ENCODE measurements around the gene CX3CL1.
"Not testable (repeated sequence)": the region's sequence is repeated elsewhere in the genome, so short reads cannot be mapped to it uniquely, and the experiment has no call there.

The CX3CL1 gene

DNA sequence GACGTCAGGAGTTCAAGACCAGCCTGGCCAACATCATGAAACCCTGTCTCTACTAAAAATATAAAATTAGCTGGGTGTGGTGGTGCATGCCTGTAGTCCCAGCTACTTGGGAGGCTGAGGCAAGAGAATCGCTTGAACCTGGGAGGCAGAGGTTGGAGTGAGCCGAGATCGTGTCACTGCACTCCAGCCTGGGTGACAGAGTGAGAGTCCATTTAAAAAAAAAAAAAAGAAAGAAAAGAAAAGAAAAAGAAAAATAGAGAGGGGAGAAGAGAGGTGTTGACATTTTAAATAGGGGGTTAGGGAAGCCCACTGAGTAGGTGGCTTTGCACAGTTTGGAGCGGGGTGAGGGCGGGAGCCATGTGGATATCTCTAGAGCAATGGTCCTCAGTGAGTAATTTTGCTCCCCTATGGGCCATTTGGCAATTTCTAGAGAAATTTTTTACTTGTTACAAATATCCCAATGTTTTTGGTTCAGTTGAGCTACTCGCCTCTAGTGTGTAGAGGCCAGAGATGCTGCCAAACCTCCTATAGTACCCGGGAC, 2.7 kb downstream of the CX3CL1 start:
- not testable (repeated sequence) for H3K27ac ChIP-seq (replicated peaks); H3K27me3 ChIP-seq (ENCODE audit: insufficient read depth, poor library complexity, severe bottlenecking); H3K4me3 ChIP-seq (replicated peaks; ENCODE audit: insufficient read depth, low read length); DNase-seq (ENCODE audit: low read depth in 1 of 2, low spot score in 1 of 2)

DNA sequence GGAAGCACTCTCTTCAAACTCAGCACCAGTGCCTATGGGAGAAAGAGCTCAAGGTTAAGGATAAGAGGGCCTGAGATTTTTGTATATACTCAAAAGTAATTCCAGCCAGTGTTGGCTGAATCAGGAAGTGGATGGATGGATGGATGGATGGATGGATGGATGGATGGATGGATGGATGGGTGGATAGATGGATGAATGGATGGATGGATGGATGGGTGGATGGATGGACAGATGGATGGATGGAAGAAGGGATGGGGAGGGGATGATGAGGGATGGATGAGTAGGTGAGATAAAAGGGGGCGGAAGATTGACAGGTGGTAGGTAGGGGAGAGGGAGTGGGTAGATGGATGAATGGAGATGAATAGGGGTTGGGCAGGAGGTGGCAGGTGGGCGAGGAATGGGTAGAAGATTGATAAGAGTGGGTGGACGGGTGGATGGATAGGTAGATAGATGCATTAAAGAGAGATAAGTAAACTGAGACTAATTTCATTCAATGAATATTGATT, 4.1 kb downstream of the CX3CL1 start:
- TF ChIP-seq GABPA (IDR thresholded peaks at IDR 0.05; ENCODE audit: low read depth) (no peak), POLR2AphosphoS5 (IDR thresholded peaks at IDR 0.05; ENCODE audit: low read depth) (no peak), CTCF (IDR thresholded peaks at IDR 0.05; ENCODE audit: insufficient read depth, low read length) (no peak), SPI1 (IDR thresholded peaks at IDR 0.05; ENCODE audit: borderline replicate concordance, low read depth) (no peak)
- TF ChIP-seq, protein P1, sequence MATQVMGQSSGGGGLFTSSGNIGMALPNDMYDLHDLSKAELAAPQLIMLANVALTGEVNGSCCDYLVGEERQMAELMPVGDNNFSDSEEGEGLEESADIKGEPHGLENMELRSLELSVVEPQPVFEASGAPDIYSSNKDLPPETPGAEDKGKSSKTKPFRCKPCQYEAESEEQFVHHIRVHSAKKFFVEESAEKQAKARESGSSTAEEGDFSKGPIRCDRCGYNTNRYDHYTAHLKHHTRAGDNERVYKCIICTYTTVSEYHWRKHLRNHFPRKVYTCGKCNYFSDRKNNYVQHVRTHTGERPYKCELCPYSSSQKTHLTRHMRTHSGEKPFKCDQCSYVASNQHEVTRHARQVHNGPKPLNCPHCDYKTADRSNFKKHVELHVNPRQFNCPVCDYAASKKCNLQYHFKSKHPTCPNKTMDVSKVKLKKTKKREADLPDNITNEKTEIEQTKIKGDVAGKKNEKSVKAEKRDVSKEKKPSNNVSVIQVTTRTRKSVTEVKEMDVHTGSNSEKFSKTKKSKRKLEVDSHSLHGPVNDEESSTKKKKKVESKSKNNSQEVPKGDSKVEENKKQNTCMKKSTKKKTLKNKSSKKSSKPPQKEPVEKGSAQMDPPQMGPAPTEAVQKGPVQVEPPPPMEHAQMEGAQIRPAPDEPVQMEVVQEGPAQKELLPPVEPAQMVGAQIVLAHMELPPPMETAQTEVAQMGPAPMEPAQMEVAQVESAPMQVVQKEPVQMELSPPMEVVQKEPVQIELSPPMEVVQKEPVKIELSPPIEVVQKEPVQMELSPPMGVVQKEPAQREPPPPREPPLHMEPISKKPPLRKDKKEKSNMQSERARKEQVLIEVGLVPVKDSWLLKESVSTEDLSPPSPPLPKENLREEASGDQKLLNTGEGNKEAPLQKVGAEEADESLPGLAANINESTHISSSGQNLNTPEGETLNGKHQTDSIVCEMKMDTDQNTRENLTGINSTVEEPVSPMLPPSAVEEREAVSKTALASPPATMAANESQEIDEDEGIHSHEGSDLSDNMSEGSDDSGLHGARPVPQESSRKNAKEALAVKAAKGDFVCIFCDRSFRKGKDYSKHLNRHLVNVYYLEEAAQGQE (IDR thresholded peaks at IDR 0.05; ENCODE audit: insufficient replicate concordance, low read depth), result no peak
- H3K4me3 ChIP-seq (replicated peaks; ENCODE audit: insufficient read depth, low read length), result no peak overlapping the region
- peaks cover 6% of the 10 kb centered on the region for H3K27me3 ChIP-seq (ENCODE audit: insufficient read depth, poor library complexity, severe bottlenecking)
- no peak for DNase-seq (ENCODE audit: low read depth in 1 of 2, low spot score in 1 of 2)
- H3K27ac ChIP-seq (replicated peaks), result no peak overlapping the region

DNA sequence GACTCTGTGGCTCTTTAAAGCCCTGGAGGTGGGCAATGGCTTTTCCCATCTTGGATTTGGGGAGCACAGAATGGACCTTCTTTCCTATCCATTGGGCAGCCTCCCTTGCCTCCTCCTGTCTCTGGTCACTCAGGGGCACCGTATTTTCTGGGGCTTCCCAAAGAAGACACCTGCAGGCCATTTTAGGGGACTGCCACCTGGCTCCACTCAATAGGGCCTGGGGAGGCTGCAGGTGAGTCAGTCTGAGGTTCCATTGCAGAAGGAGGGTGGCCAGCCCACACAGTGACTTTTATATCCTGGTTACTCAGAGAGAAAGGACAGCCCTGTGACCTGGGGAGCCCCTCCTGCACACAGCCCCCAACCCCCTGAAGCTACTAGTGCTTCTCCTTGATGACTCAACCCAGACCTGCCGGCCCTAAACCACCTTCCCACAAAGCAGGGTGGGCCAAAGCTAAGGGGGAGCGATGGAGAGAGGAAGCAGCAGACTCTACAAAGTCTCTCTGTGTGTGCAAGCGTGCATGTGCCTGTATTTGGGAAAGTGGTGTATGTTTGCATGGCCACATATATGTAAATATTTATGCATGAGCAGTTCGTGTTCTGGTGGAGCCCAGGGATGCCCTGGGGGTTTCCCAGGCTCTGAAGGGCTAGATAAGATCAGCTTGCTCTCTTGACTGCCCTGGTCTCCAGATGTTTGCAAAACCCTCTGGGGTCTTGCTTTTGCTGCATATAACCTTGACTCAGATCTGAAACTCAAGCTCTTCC, 5.0 kb downstream of the CX3CL1 start:
- no peak for TF ChIP-seq GABPA (IDR thresholded peaks at IDR 0.05; ENCODE audit: low read depth)
- TF ChIP-seq SPI1 (IDR thresholded peaks at IDR 0.05; ENCODE audit: borderline replicate concordance, low read depth), result no peak
- TF ChIP-seq, protein P1 (IDR thresholded peaks at IDR 0.05; ENCODE audit: insufficient replicate concordance, low read depth), result no peak
- TF ChIP-seq CTCF (IDR thresholded peaks at IDR 0.05; ENCODE audit: insufficient read depth, low read length), result no peak
- no peak for TF ChIP-seq POLR2AphosphoS5 (IDR thresholded peaks at IDR 0.05; ENCODE audit: low read depth)
- DNase-seq (ENCODE audit: low read depth in 1 of 2, low spot score in 1 of 2), result no peak
- Histone ChIP-seq H3K27me3 (ENCODE audit: insufficient read depth, poor library complexity, severe bottlenecking) (peaks cover 6% of the 10 kb centered on the region), H3K27ac (replicated peaks) (no peak overlapping the region), H3K4me3 (replicated peaks; ENCODE audit: insufficient read depth, low read length) (no peak overlapping the region)

DNA sequence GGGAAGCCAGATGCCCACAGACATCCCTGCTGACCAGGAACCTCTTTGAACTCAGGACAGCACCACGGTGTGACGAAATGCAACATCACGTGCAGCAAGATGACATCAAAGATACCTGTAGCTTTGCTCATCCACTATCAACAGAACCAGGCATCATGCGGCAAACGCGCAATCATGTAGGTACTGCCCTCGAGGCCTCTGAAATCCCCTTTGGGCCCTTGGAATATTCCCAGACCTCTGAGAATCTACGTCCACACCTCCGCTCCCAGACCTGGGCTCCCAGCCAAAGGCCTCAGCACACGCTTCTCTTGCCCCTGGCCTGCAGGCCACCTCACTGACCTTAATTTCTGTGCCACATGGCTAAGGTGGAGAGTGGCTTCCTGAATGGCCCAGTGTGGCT, 7.3 kb downstream of the CX3CL1 start:
- H3K4me3 ChIP-seq (replicated peaks; ENCODE audit: insufficient read depth, low read length), result no peak overlapping the region
- DNase-seq (ENCODE audit: low read depth in 1 of 2, low spot score in 1 of 2), result no peak
- H3K27ac ChIP-seq (replicated peaks), result no peak overlapping the region
- peaks cover 6% of the 10 kb centered on the region for H3K27me3 ChIP-seq (ENCODE audit: insufficient read depth, poor library complexity, severe bottlenecking)
- TF ChIP-seq SPI1 (IDR thresholded peaks at IDR 0.05; ENCODE audit: borderline replicate concordance, low read depth) (no peak), CTCF (IDR thresholded peaks at IDR 0.05; ENCODE audit: insufficient read depth, low read length) (no peak), POLR2AphosphoS5 (IDR thresholded peaks at IDR 0.05; ENCODE audit: low read depth) (no peak), GABPA (IDR thresholded peaks at IDR 0.05; ENCODE audit: low read depth) (no peak)
- TF ChIP-seq, protein P1 (IDR thresholded peaks at IDR 0.05; ENCODE audit: insufficient replicate concordance, low read depth), result no peak
